HuH-7.5 (cell line): ENCODE results near the gene BCS1L.

ENCODE experiments used
- DNase-seq: peaks from one replicate; pipeline ENCODE4 v3.0.0; 2011; ENCODE audit warnings: low spot score

Gene BCS1L

DNA sequence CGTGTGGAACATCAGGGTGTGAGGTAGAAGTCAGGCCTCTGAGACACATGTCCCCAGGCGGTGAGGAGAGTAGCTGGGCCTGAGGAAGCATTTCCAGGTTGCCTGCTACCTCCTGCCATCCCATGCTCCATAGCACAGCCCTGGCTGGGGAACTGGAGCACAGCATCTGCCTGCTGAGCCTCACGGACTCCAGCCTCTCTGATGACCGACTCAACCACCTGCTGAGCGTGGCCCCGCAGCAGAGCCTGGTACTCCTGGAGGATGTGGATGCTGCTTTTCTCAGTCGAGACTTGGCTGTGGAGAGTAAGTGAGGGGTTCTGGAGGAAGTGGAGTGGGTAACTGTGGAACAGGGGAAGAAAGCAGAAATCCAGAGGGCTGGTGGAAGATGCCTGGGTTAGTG lies 2.9 kb downstream of the BCS1L start:
- DNase-seq: no peak

DNA sequence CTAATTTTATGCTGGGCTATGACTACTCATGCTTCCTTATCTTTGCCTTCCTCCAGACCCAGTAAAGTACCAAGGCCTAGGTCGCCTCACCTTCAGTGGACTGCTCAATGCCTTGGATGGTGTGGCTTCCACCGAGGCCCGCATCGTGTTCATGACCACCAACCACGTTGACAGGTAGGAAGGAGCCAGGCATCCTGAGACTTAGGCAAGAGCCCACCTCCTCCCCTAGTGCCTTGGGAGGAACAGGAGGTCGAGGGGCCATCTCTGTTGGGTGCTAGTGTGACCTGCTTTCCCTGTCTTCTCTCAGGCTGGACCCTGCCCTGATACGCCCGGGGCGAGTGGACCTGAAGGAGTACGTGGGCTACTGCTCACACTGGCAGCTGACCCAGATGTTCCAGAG lies 3.3 kb downstream of the BCS1L start:
- no peak for DNase-seq

DNA sequence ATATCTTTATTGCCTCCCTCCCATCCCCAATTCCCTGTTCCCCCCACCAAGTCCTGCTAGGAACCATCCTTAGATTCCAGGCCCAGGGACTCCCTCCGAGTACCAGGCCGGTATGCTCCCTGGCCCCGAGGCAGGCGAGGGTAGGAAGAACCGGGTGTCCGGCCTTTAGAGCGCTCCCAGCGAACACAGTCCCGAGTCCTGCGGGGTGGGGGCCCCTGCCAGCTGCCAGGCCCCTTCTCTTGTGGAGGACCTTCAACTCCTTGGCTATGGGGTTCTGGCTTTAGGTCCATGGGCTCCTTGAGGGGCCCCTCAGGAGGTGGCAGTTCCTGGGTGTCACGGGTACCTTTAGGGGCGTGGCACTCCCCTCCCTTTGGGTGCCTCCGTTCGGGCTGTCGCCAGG lies 4.4 kb downstream of the BCS1L start:
- no peak for DNase-seq

DNA sequence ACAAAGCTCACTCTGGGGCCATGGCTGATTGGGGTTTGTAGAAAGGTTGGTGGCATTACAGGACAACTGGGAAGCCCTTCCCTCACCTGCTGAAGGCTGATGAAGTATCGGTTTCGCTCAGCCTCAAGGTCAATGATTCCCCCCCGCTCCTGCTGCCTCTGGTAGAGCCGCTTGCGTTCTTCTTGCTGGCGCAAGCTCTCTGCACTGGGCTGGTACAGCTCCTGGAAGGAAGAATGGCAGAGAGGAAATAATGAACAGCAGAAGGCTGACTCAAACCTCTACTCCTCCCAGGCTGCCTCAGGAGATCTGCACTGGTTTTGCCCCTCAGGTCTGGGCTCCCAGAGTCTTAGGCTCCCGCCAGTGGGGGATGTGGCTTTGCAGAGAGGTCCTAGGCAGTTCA lies 5.2 kb downstream of the BCS1L start:
- DNase-seq: no peak

DNA sequence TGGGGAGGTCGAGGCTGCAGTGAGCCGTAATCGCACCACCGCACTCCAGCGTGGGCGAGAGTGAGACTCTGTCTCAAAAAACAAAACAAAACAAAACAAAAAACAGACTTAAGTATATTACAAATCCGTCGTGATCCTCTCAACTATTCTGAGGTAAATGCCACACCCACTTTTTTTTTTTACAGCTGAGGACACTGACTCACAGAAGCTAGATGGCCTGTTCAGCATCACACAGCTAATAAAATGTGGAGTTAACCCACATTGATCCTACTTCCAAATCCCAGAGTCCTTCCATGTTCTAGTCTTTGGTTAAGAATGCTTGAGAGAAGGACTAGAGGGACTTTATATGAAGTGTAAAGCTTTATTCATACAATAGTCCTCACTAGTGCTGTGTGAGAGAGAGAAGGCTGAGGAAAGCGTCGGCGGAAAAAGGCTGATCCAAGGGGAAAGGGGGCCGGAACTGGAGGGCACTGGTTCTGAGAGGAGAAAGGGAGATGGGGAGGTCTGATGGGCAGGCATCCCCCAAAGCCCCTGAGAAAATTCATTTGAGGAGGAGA lies 11.7 kb downstream of the BCS1L start:
- DNase-seq: no peak

DNA sequence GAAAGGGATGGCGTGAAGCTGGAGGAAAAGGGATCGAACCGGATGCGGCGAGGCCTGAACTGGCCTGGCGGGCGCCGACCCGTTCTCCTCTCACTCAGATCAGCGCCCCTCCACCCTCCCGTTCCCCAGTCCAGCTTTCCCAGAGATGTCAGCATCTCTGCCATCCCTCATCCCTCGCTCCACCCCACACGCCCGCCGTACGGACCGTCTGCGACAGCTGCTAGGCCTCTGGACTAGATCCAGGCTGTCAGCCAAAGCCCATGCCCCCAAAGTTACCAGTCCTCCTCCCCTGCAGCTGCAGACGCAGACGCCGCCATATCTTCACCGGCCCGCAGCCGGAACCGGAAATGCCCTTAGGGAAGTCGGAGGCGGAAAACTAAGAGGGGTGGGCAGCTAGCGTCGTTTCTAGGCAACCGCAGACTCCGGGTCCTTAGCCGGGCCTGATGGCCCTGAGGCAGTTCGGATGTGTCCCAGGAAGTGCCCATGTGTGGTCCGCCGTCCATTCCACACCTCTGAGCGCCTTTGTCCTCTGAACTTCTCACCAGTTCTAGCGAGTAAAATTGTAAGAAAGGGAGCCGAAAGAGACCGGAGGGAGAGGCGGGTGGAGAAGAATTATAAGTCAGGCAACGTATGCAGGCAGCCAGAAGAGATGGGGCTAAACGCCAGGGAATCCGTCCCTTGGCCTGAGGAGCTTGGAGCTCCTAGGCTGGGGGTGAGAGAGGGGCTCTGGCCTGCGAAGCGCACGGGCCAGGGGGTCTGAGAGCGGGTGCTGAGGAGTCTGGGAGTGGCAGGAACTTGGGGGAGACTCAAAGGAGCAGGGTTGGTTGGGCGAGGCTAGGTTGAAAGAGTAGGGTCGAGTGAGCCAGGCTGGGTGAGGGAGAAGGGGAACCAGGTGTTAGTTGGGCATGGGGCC lies 12.4 kb downstream of the BCS1L start, which contains the start of the genes RNF25 and STK36:
Gene RNF25, minus strand, starts transcription at position 349 of the 913 bp plus-strand sequence. Its CDS starts 32 bp downstream, at position 317.
Gene STK36, plus strand, starts transcription at position 433 of the 913 bp plus-strand sequence. CDS start 744 bp downstream, outside the sequence.
- DNase-seq: peak; percentile 83

DNA sequence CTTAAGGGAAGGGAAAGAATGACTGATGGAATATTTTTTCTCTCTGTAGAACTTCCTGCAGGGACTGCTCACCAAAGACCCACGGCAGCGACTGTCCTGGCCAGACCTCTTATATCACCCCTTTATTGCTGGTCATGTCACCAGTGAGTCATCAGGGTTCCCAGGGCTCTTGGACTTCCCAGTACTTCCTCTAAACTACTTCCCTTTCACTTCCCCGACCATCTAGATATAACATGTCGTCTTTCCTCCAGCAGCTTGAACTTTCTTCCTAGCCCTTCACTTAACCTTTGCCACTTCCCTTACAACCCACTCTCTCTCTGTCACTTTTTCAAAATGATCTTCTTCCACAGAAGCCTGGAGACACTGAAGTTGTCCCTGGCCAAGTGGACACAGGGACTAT lies 19.6 kb downstream of the BCS1L start:
- DNase-seq: no peak

DNA sequence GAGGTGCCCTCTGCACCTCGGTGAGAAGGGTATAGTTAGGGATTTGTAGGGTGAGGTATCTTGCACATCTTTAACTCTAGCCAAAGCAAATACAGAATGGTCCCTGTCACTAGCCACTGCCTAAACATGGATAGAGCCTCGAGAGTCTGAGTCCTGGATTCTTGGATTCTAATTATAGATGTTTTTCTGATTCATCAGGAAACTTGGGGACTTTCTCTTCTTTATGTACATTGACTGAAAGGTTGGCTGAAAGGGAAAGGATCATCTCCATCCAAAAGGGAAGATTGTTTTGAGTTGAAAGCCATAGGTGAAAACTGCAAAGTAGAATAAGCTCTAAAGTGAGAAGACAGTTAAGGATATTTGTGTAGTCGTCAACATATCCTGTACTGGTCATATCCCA lies 20.6 kb downstream of the BCS1L start:
- no peak for DNase-seq

DNA sequence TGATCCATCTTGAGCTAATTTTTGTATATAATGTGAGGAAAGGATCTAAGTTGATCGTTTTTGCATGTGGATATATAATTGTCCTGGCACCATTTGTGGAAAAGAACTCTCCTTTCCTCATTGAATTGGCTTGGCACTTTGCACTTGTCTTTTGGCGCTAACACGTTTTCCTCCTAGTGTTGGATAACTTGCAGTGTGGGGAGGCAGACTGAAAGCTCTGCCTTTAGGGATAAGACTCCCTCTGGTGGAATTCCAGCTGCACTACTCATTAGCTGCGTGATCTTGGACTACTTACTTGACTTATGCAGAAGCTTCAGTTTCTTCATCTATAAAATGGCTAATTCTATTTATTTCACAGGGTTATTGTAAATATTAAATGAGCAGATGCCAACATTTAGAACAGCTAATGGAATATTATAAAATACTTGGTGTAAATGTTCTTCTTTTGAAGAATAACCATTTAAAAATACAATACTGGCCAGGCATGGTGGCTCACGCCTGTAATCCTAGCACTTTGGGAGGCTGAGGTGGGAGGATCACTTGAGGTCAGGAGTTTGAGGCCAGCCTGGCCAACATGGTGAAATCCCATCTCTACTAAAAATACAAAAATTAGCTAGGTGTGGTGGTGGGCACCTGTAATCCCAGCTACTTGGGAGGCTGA lies 28.0 kb downstream of the BCS1L start:
- peak; percentile 60 for DNase-seq

DNA sequence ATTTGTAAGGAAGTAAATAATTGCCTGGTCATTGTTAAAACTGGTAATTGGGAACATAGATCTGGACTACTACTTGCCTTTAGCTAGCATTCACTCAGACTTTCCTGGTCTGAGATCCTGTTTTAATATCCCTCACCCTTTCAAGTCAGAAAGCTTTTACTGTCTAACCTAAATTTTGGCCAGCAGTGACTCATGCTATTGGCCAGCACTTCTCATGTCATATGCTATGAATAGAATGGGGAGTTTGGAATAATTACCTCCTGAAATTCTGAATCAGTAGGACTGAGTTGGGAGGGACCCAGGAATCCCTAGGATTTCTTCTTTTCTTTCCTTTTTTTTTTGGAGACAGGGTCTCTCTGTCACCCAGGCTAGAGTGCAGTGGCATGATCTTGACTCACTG lies 31.8 kb downstream of the BCS1L start:
- no peak for DNase-seq

DNA sequence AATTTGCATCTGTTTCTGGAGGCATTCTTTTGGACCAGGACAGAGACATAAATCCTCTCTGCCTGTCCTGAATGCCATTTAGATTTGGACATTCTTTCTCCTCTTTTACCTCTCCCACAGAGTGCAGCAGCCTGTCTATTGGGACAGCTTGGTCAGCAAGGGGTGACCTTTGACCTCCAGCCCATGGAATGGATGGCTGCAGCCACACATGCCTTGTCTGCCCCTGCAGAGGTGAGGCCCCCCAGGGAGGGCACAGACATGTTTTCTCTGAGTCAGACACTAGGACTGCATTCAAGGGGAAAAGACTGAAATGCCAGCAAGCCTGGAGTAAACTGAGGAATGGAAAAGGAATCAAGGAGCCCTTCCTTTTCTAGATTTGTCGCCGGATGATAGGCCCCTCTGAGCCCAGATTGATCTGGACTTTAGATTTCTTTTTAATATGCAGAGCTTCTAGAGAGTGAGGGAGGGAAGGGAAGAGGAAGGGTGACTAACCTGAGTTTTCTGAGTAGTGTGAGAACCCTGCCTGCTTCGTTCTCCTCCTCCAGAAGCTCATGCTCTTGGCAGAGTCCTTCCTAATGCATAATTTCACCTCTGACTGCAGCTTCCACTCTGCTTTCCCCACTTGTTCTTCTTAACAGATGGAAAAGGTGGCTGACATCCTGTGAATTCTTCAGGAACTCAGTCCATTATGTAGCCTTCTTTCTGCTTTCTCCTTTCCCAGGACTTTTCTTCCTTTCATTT lies 35.1 kb downstream of the BCS1L start:
- DNase-seq: no peak

DNA sequence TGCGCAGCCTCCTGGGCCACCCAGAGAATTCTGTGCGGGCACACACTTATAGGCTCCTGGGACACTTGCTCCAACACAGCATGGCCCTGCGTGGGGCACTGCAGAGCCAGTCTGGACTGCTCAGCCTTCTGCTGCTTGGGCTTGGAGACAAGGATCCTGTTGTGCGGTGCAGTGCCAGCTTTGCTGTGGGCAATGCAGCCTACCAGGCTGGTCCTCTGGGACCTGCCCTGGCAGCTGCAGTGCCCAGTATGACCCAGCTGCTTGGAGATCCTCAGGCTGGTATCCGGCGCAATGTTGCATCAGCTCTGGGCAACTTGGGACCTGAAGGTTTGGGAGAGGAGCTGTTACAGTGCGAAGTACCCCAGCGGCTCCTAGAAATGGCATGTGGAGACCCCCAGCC lies 39.4 kb downstream of the BCS1L start:
- no peak for DNase-seq

DNA sequence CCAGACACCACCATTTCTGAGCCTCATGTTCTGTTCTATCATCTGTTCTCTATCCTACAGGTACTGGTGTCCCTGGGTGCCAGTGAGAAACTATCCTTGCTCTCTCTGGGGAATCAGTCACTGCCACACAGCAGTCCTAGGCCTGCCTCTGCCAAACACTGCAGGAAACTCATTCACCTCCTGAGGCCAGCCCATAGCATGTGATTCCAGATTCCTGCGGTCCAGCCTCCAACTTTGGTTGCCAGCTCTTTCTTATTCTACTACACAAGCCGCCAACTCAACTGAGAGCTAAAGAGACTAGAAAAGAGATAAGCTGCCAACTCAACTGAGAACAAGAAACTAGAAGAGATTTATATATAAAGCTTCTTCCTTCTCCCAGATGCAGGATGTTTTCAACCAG lies 42.3 kb downstream of the BCS1L start:
- DNase-seq: no peak

DNA sequence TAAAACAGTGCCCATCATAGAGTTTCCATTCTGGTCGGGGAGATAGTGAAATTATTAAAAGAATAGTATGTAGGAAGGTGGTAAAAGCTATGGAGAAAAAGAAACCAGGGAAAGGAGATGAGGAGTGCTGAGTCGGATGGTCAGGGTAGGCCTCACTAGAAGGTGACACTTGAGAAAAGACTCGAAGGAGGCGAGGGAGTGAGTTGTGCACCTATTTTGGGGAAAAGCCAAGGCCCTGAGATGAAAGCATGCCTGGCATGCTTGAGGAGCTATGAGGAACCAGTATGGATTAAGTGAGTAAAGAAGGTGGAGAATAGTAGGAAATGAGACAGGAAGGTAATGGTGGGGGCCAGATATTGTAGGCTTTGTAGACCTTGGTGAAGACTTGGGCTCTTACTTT lies 43.9 kb downstream of the BCS1L start:
- no peak for DNase-seq

DNA sequence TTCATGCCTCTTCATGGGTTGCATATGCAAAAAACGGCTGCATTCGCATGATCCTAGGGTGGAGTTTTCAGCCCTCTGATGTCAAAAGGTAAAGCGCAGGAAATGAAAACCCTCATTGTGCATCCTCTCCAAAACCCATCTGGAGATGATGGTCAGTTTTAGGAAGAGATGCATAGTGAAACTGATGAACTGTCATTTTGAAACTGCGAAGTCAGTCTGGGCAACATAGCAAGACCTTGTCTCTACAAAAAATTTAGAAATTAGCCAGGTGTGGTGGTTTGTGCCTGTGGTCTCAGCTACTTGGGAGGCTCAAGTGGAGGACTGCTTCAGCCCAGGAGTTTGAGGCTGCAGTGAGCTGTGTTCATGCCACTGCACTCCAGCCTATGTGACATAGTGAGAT lies 48.6 kb downstream of the BCS1L start:
- DNase-seq: no peak

DNA sequence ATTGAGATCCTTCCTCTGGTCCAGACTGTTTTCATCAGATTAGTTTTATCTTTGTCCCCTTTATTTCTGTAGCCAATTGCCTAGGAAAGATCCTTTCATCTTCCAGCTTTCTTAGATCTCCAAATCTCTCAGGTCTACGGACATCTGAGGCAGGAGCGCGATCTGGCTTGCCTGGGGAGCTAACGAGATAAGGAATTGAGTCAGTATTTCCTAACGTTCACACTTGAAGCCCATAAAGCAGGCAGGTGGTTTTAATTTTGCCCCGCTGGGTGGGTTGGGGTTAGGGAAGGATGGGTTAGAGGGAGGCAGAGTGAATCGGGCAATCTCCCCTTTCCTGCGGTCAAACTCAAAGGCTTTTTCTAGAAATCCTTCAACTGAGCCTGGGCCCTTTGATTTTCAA lies 50.4 kb downstream of the BCS1L start:
- DNase-seq: no peak

DNA sequence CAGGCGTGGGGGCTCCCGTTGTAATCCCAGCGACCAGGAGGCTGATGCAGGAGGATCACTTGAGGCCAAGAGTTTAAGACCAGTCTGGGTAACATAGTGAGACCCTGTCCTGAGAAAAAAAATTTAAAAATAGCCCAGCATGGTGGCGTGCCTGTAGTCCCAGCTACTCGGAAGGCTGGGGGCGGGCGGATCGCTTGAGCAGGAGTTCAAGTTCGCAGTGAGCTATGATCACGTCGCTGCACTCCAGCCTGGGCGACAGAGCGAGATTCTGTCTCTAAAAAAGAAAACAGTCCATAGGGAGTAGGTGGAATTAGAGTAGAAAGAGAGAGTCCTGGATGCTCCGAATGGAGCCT lies 50.8 kb downstream of the BCS1L start:
- DNase-seq: no peak

DNA sequence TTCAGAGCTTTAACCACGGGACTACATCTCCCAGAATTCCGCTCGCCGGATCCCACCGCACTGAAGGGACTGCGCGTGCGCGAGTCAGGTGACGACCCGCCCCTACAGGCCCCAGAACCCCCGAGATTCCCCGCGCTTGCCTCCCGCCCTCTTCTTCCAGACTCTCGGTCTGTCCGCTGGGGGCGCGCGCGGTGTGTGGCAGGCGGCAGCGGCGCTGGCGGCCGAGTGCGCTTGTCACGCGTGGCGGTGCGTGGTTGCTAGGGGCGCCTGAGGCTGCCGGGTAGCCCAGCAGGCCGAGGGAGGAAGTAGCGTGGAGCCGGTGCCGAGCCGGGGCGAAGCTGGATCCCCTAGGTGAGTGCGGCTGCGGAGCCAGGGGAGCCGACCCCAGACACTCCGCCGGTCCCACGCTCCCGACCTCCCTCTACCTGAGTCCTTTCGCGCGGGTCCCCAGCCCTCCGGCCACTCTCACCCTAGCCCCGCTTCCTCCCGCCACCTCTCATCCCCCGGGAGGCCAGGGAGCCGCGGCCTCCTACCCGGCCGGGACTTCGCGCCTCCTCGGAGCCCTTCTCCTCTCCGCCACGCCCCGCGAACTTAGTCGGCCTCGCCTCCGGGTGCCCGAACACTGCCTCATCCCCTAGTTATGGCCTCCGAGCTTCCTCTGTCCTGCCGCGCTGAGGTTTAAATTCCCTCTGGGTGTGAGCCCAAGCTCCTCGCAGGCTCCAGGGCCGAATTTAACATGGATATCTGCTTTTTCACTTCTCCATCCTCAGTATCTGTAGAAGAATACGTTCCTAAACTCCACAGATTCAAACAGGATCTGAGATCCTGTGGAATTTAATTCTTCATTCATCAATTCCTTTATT lies 51.4 kb downstream of the BCS1L start, which contains the start of gene TTLL4:
Gene TTLL4, plus strand, starts transcription at position 149 of the 863 bp plus-strand sequence. CDS start 26,842 bp downstream, outside the sequence.
- DNase-seq: peak; percentile 95

DNA sequence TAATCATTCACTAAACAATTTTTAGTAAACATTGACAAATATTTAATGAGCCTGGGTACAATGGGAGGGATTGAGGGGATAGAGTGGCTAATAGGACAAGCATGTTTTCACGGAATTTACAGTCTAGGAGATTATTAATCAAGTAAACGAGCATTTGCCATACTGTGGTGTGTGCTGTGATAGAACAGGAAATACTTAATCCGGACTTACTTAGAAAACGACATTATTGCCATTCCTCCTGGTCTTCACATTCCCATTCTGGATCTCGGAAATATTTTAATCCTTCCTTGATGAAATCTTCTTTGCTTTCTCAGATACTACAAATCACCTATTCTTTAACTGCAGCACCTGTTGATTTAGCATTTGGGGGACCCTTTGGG lies 52.1 kb downstream of the BCS1L start:
- no peak for DNase-seq
